Activated CD4-positive, alpha-beta T cell treated with anti-CD3 and anti-CD28 coated beads for 1 hour (primary cell): ENCODE results near the gene LRRC56.
A peak's percentile ranks its signal among the peaks of the same experiment; 100 is the strongest.

Source experiments
- DNase-seq: peaks from one replicate; pipeline ENCODE4 v3.0.0-alpha.2; 2020

Gene LRRC56

GRCh38 chr11:577611-577894 is 40.2 kb downstream of the LRRC56 start:
- no peak for DNase-seq

- no peak for DNase-seq
Measured at GRCh38 chr11:578276-579035, 41.1 kb downstream of the LRRC56 start.

GRCh38 chr11:579830-580601 is 42.7 kb downstream of the LRRC56 start:
- DNase-seq = no peak

- no peak for DNase-seq
Measured at GRCh38 chr11:581342-581741, 44.0 kb downstream of the LRRC56 start.

GRCh38 chr11:581752-582151 is 44.4 kb downstream of the LRRC56 start:
- no peak for DNase-seq

- no peak for DNase-seq
Measured at GRCh38 chr11:584287-584686, 47.0 kb downstream of the LRRC56 start.

- DNase-seq = no peak
Measured at GRCh38 chr11:586376-587316, 49.3 kb downstream of the LRRC56 start.

- DNase-seq = no peak
Measured at GRCh38 chr11:587546-587945, 50.2 kb downstream of the LRRC56 start.

GRCh38 chr11:587978-588380 is 50.7 kb downstream of the LRRC56 start:
- peak; percentile 62 for DNase-seq

- no peak for DNase-seq
Measured at GRCh38 chr11:589798-590197, 52.5 kb downstream of the LRRC56 start.

GRCh38 chr11:590997-591396 is 53.7 kb downstream of the LRRC56 start:
- DNase-seq = no peak

GRCh38 chr11:592501-592900 is 55.2 kb downstream of the LRRC56 start:
- no peak for DNase-seq

GRCh38 chr11:592918-593317 is 55.6 kb downstream of the LRRC56 start:
- DNase-seq = no peak

- DNase-seq = no peak
Measured at GRCh38 chr11:593347-593746, 56.0 kb downstream of the LRRC56 start.

- DNase-seq = no peak
Measured at GRCh38 chr11:595400-595799, 58.1 kb downstream of the LRRC56 start.

- no peak for DNase-seq
Measured at GRCh38 chr11:596374-596773, 59.0 kb downstream of the LRRC56 start.

- DNase-seq = no peak
Measured at GRCh38 chr11:597166-597725, 59.9 kb downstream of the LRRC56 start.

- DNase-seq = no peak
Measured at GRCh38 chr11:598005-598680, 60.8 kb downstream of the LRRC56 start.

GRCh38 chr11:601573-602245 is 64.4 kb downstream of the LRRC56 start:
- DNase-seq = no peak

- DNase-seq = no peak
Measured at GRCh38 chr11:603154-603553, 65.8 kb downstream of the LRRC56 start.
